Measurements from ENCODE around the gene TMEM209.

The TMEM209 gene

GRCh38 chr7:130224210-130224609, 19.0 kb upstream of the TMEM209 start:
- no peak overlapping the region for H3K4ac ChIP-seq (ENCODE audit: low read depth, low read length)
- no peaks in the 10 kb centered on the region for H3K4me1 ChIP-seq (ENCODE audit: control insufficient read depth, low read depth, low read length)
- H3K27me3 ChIP-seq (ENCODE audit: insufficient read depth, low read length, poor library complexity) = no peaks in the 10 kb centered on the region
- H2AK5ac ChIP-seq (ENCODE audit: low read length) = no peak overlapping the region
- no peak overlapping the region for H3K4me3 ChIP-seq (ENCODE audit: low read length)
- H2BK5ac ChIP-seq (ENCODE audit: low read length) = no peak overlapping the region
- H2BK120ac ChIP-seq (ENCODE audit: low read depth, low read length) = no peak overlapping the region
- H3K79me2 ChIP-seq (ENCODE audit: control insufficient read depth, insufficient read depth, low read length) = no peaks in the 10 kb centered on the region
- H3K9ac ChIP-seq (ENCODE audit: low read length) = no peak overlapping the region
- no peak for DNase-seq
- H2BK15ac ChIP-seq (replicated peaks; ENCODE audit: low read depth) = no peak overlapping the region
- no peak overlapping the region for H3K56ac ChIP-seq (ENCODE audit: low read length)
- WGBS (ENCODE audit: extremely low coverage, insufficient coverage, low lambda C conversion rate) = no CpG with 5 or more reads among the region's 5 CpGs
- no peaks in the 10 kb centered on the region for H3K79me1 ChIP-seq (ENCODE audit: low read length)
- H3K18ac ChIP-seq (ENCODE audit: low read length) = no peak overlapping the region
- no peak overlapping the region for H4K8ac ChIP-seq (ENCODE audit: low read depth, low read length)
- H3K23ac ChIP-seq (ENCODE audit: low read length) = no peak overlapping the region
- H3K27ac ChIP-seq (ENCODE audit: low read depth, low read length) = no peak overlapping the region
- H3K36me3 ChIP-seq (ENCODE audit: control insufficient read depth, insufficient read depth, low read length) = no peaks in the 10 kb centered on the region
- no peak overlapping the region for H4K5ac ChIP-seq (ENCODE audit: low read length)
- no peak overlapping the region for H3K4me2 ChIP-seq (ENCODE audit: low read length)

GRCh38 chr7:130223646-130224045, 18.4 kb upstream of the TMEM209 start:
- Histone ChIP-seq H3K4me1 (ENCODE audit: control insufficient read depth, low read depth, low read length) (no peaks in the 10 kb centered on the region), H2AK5ac (ENCODE audit: low read length) (no peak overlapping the region), H3K36me3 (ENCODE audit: control insufficient read depth, insufficient read depth, low read length) (no peaks in the 10 kb centered on the region), H2BK120ac (ENCODE audit: low read depth, low read length) (no peak overlapping the region), H3K56ac (ENCODE audit: low read length) (no peak overlapping the region), H3K18ac (ENCODE audit: low read length) (no peak overlapping the region), H3K4me3 (ENCODE audit: low read length) (no peak overlapping the region), H3K23ac (ENCODE audit: low read length) (no peak overlapping the region), H3K9ac (ENCODE audit: low read length) (no peak overlapping the region), H2BK15ac (replicated peaks; ENCODE audit: low read depth) (no peak overlapping the region), H3K79me2 (ENCODE audit: control insufficient read depth, insufficient read depth, low read length) (no peaks in the 10 kb centered on the region), H3K4ac (ENCODE audit: low read depth, low read length) (no peak overlapping the region), H3K27me3 (ENCODE audit: insufficient read depth, low read length, poor library complexity) (no peaks in the 10 kb centered on the region), H4K8ac (ENCODE audit: low read depth, low read length) (no peak overlapping the region), H3K4me2 (ENCODE audit: low read length) (no peak overlapping the region), H3K27ac (ENCODE audit: low read depth, low read length) (no peak overlapping the region), H3K79me1 (ENCODE audit: low read length) (no peaks in the 10 kb centered on the region), H4K5ac (ENCODE audit: low read length) (no peak overlapping the region), H2BK5ac (ENCODE audit: low read length) (no peak overlapping the region)
- no peak for DNase-seq
- no CpG with 5 or more reads among the region's 1 CpG for WGBS (ENCODE audit: extremely low coverage, insufficient coverage, low lambda C conversion rate)

- no peak overlapping the region for H3K56ac ChIP-seq (ENCODE audit: low read length)
- no peak overlapping the region for H3K4me3 ChIP-seq (ENCODE audit: low read length)
- H3K4ac ChIP-seq (ENCODE audit: low read depth, low read length) = no peak overlapping the region
- no peak overlapping the region for H3K23ac ChIP-seq (ENCODE audit: low read length)
- WGBS (ENCODE audit: extremely low coverage, insufficient coverage, low lambda C conversion rate) = no CpG with 5 or more reads among the region's 4 CpGs
- DNase-seq = no peak
- no peak overlapping the region for H2BK5ac ChIP-seq (ENCODE audit: low read length)
- no peak overlapping the region for H2BK120ac ChIP-seq (ENCODE audit: low read depth, low read length)
- no peak overlapping the region for H3K18ac ChIP-seq (ENCODE audit: low read length)
- peaks cover 2% of the 10 kb centered on the region for H3K4me1 ChIP-seq (ENCODE audit: control insufficient read depth, low read depth, low read length)
- H3K4me2 ChIP-seq (ENCODE audit: low read length) = no peak overlapping the region
- no peaks in the 10 kb centered on the region for H3K27me3 ChIP-seq (ENCODE audit: insufficient read depth, low read length, poor library complexity)
- H3K79me1 ChIP-seq (ENCODE audit: low read length) = no peaks in the 10 kb centered on the region
- no peak overlapping the region for H2BK15ac ChIP-seq (replicated peaks; ENCODE audit: low read depth)
- no peak overlapping the region for H3K9ac ChIP-seq (ENCODE audit: low read length)
- H4K5ac ChIP-seq (ENCODE audit: low read length) = no peak overlapping the region
- no peak overlapping the region for H3K27ac ChIP-seq (ENCODE audit: low read depth, low read length)
- no peaks in the 10 kb centered on the region for H3K79me2 ChIP-seq (ENCODE audit: control insufficient read depth, insufficient read depth, low read length)
- H3K36me3 ChIP-seq (ENCODE audit: control insufficient read depth, insufficient read depth, low read length) = no peaks in the 10 kb centered on the region
- H2AK5ac ChIP-seq (ENCODE audit: low read length) = no peak overlapping the region
- no peak overlapping the region for H4K8ac ChIP-seq (ENCODE audit: low read depth, low read length)
Measured at GRCh38 chr7:130221746-130222145, 16.5 kb upstream of the TMEM209 start.

- Histone ChIP-seq H3K36me3 (ENCODE audit: control insufficient read depth, insufficient read depth, low read length) (no peaks in the 10 kb centered on the region), H4K8ac (ENCODE audit: low read depth, low read length) (no peak overlapping the region), H3K4me2 (ENCODE audit: low read length) (no peak overlapping the region)
Measured at GRCh38 chr7:130219871-130220270, 14.7 kb upstream of the TMEM209 start.

GRCh38 chr7:130218806-130219620, 13.8 kb upstream of the TMEM209 start:
- Histone ChIP-seq H2BK120ac (ENCODE audit: low read depth, low read length) (no peak overlapping the region), H2BK5ac (ENCODE audit: low read length) (no peak overlapping the region), H4K8ac (ENCODE audit: low read depth, low read length) (no peak overlapping the region), H3K56ac (ENCODE audit: low read length) (no peak overlapping the region), H2BK15ac (replicated peaks; ENCODE audit: low read depth) (no peak overlapping the region), H3K4me3 (ENCODE audit: low read length) (no peak overlapping the region), H3K18ac (ENCODE audit: low read length) (no peak overlapping the region), H3K27ac (ENCODE audit: low read depth, low read length) (no peak overlapping the region), H3K36me3 (ENCODE audit: control insufficient read depth, insufficient read depth, low read length) (no peaks in the 10 kb centered on the region), H3K4me1 (ENCODE audit: control insufficient read depth, low read depth, low read length) (peaks cover 2% of the 10 kb centered on the region), H3K79me1 (ENCODE audit: low read length) (no peaks in the 10 kb centered on the region), H3K27me3 (ENCODE audit: insufficient read depth, low read length, poor library complexity) (no peaks in the 10 kb centered on the region), H3K23ac (ENCODE audit: low read length) (no peak overlapping the region), H2AK5ac (ENCODE audit: low read length) (no peak overlapping the region), H4K5ac (ENCODE audit: low read length) (no peak overlapping the region), H3K4me2 (ENCODE audit: low read length) (no peak overlapping the region), H3K9ac (ENCODE audit: low read length) (no peak overlapping the region), H3K79me2 (ENCODE audit: control insufficient read depth, insufficient read depth, low read length) (no peaks in the 10 kb centered on the region), H3K4ac (ENCODE audit: low read depth, low read length) (no peak overlapping the region)
- no CpG with 5 or more reads among the region's 5 CpGs for WGBS (ENCODE audit: extremely low coverage, insufficient coverage, low lambda C conversion rate)
- no peak for DNase-seq

More at GRCh38 chr7:130219871-130220270, 14.7 kb upstream of the TMEM209 start:
- Histone ChIP-seq H3K9ac (ENCODE audit: low read length) (no peak overlapping the region), H3K4me3 (ENCODE audit: low read length) (no peak overlapping the region), H2BK5ac (ENCODE audit: low read length) (no peak overlapping the region), H3K56ac (ENCODE audit: low read length) (no peak overlapping the region), H3K27ac (ENCODE audit: low read depth, low read length) (no peak overlapping the region), H2AK5ac (ENCODE audit: low read length) (no peak overlapping the region), H2BK15ac (replicated peaks; ENCODE audit: low read depth) (no peak overlapping the region), H3K18ac (ENCODE audit: low read length) (no peak overlapping the region), H3K23ac (ENCODE audit: low read length) (no peak overlapping the region), H2BK120ac (ENCODE audit: low read depth, low read length) (no peak overlapping the region), H3K79me2 (ENCODE audit: control insufficient read depth, insufficient read depth, low read length) (no peaks in the 10 kb centered on the region), H4K5ac (ENCODE audit: low read length) (no peak overlapping the region), H3K27me3 (ENCODE audit: insufficient read depth, low read length, poor library complexity) (no peaks in the 10 kb centered on the region), H3K4ac (ENCODE audit: low read depth, low read length) (no peak overlapping the region), H3K4me1 (ENCODE audit: control insufficient read depth, low read depth, low read length) (peaks cover 2% of the 10 kb centered on the region), H3K79me1 (ENCODE audit: low read length) (no peaks in the 10 kb centered on the region)
- no CpG with 5 or more reads among the region's 9 CpGs for WGBS (ENCODE audit: extremely low coverage, insufficient coverage, low lambda C conversion rate)
- DNase-seq = no peak

- Histone ChIP-seq H3K4me3 (ENCODE audit: low read length) (no peak overlapping the region), H3K4me1 (ENCODE audit: control insufficient read depth, low read depth, low read length) (peaks cover 2% of the 10 kb centered on the region), H3K4me2 (ENCODE audit: low read length) (no peak overlapping the region), H4K8ac (ENCODE audit: low read depth, low read length) (no peak overlapping the region), H2BK120ac (ENCODE audit: low read depth, low read length) (no peak overlapping the region), H3K56ac (ENCODE audit: low read length) (no peak overlapping the region), H3K4ac (ENCODE audit: low read depth, low read length) (no peak overlapping the region), H4K5ac (ENCODE audit: low read length) (no peak overlapping the region), H3K79me2 (ENCODE audit: control insufficient read depth, insufficient read depth, low read length) (no peaks in the 10 kb centered on the region), H3K18ac (ENCODE audit: low read length) (no peak overlapping the region), H3K23ac (ENCODE audit: low read length) (no peak overlapping the region), H3K36me3 (ENCODE audit: control insufficient read depth, insufficient read depth, low read length) (no peaks in the 10 kb centered on the region), H3K27me3 (ENCODE audit: insufficient read depth, low read length, poor library complexity) (no peaks in the 10 kb centered on the region), H2AK5ac (ENCODE audit: low read length) (no peak overlapping the region), H2BK5ac (ENCODE audit: low read length) (no peak overlapping the region), H2BK15ac (replicated peaks; ENCODE audit: low read depth) (no peak overlapping the region), H3K27ac (ENCODE audit: low read depth, low read length) (no peak overlapping the region), H3K79me1 (ENCODE audit: low read length) (no peaks in the 10 kb centered on the region), H3K9ac (ENCODE audit: low read length) (no peak overlapping the region)
- peak; percentile 44 for DNase-seq
- no CpG with 5 or more reads among the region's 1 CpG for WGBS (ENCODE audit: extremely low coverage, insufficient coverage, low lambda C conversion rate)
Measured at GRCh38 chr7:130216750-130217149, 11.5 kb upstream of the TMEM209 start.

All from mesendoderm (in vitro differentiated cells).